GM12801 (cell line): ENCODE measurements around the gene NLK.

Experiments
- CTCF ChIP-seq: IDR thresholded peaks from one replicate; pipeline ENCODE4 v1.5.1; 2011; ENCODE audit warnings: control low read depth; ENCODE audit not compliant: insufficient read length; ENCODE audit errors: extremely low read depth

NLK gene

DNA sequence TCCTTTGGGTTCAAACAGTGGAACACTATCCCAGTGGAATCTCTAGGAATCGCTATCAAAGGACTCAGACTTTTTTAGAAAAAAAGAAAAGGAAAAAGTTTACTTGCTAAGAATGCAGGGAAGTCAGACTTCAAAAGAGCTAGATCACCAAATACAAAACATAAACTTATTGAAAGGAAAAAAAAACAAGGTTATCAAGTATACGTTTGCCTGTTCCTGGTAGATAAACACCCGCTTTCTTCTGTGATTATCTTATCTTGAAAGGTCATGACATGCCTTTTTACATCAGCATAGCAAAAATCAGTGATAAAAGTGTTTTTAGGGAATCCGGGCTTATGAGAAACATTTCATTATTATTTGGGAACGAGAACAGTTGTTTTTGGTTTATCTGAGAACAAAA, 147.2 kb downstream of the NLK start:
- no peak for TF ChIP-seq CTCF

GRCh38 chr17:28191018-28191417, 148.5 kb downstream of the NLK start:
- TF ChIP-seq CTCF, result no peak

GRCh38 chr17:28193241-28193640, 150.8 kb downstream of the NLK start:
- TF ChIP-seq CTCF, result no peak

GRCh38 chr17:28194382-28194781, 151.9 kb downstream of the NLK start:
- TF ChIP-seq CTCF, result no peak

DNA sequence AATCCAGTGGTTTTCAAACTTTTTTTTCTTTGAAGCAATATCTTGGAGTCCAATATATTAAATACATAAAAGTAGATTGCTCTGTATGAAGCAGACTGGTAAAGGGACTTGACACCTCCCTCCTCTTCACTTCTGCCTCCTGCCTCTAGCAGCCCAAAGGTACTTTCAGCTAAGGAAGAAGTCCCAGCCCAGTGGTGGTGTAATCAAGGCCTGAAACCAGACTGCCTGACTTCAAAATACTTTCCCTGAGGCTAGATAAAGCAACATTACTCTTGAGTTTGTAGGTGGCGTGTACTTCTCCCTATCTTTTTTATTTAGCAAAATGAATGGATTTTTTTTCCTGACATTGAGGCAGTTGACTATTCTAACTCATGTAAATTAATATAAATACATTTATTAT, 154.2 kb downstream of the NLK start:
- TF ChIP-seq CTCF, result no peak

GRCh38 chr17:28199115-28199514, 156.6 kb downstream of the NLK start:
- TF ChIP-seq CTCF, result no peak

DNA sequence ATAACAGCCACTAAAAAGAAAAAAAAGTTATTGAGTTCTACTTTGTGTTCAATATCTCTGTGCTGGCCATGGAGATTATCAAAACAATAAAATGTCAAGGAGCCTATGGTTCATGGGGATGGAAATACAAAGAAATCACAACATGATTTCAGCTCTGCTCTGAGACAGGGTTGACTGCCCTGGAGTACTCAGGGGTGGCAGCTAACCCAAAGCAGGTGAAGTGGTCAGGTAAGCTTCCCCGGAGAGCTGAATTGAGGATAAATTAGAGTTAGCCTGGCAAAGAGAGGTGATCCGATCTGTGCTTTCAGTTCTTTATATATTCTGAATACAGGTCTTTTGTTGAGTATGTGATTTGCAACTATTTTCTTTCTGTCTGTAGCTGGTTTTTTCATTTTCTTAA, 157.3 kb downstream of the NLK start:
- TF ChIP-seq CTCF, result no peak

DNA sequence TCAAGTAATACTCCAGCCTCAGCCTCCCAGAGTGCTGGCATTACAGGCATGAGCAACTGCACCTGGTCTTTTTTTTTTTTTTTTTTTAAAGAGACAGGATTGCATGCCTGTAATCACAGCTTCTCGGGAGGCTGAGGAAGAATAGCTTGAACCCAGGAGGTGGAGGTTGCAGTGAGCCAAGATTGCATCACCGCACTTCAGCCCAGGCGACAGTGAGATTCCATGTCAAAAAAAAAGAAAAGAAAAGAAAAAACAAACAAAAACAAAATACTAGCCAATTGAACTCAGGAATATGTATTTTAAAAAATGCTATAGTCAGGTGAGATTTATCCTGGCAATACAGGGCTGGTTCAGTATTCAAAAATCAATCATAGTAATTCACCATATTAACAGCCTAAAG, 158.8 kb downstream of the NLK start:
- no peak for TF ChIP-seq CTCF
